NCI-H2171 (cell line): ENCODE results near the gene SLC9C1.

Experiments used
- DNase-seq: peaks from one replicate; lab custom pipeline; 2025; lab: John Stamatoyannopoulos, UW

The SLC9C1 gene

DNA sequence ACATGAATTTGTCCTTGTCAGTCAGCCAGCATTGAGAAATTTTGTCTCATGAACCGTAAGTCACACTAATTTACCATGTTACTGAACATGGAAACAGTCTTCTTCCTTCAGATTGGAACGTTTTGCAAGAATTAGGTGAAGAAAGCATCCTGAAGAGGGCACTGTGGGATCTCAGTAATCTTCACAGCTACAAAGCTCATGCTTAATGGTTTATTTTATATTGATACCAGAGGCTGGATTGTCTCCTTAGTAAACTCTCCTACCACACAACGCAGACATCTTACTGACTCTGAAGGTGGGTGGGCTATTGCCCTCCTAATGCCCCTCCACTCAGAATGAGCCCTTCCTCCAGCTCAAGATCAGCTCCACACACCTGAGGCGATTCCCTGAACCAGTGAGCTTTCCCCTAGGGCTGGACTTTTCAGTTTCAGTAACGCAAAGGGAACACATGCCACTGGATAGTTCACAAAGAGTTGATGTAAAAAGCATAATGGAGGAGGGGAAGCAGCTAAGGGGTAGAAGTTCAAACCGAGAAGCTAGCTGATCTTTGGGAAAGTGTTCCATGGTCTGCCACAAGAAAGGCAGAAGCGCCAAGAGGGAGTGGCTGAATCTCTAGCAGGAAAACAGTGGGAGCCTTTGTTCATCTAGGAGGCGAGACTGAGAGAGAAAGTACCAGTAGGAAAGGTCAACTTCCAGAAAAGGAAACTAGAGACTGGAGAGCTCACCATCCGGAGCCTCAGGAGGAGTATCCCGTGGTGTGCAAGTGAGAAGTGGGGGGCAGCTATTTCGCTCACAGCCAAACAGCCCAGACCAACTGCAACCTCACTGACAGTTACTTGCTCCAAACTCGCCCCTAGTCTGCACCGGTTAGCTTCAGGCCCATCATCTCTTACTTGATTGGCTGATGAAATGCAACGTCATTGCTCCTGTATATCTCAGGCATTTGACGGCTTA is at the start of gene SLC9C1:
SLC9C1 (minus strand) TSS at position 849 of the 954 bp plus-strand sequence. CDS start 7,425 bp downstream, outside the sequence.
- peak; percentile 61 for DNase-seq

DNA sequence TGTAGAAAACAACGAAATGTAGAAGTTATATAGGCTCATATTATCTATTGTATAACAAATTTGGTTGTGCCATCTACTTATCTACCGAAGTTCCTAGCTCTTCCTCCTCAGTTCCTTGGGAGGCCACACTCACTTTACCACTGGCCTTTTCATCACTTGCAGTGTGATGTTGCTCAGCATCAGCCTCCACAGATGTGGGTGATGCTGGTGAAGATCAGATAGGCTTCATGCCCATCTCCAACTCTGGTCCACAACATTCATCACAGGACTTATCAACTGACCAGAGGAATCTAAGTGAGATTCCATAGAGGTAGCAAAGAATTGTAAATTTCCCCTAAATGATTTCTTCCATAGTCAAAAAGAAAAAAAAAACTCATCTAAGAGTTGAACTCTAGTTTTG is 47.4 kb upstream of the SLC9C1 start:
- DNase-seq: no peak

DNA sequence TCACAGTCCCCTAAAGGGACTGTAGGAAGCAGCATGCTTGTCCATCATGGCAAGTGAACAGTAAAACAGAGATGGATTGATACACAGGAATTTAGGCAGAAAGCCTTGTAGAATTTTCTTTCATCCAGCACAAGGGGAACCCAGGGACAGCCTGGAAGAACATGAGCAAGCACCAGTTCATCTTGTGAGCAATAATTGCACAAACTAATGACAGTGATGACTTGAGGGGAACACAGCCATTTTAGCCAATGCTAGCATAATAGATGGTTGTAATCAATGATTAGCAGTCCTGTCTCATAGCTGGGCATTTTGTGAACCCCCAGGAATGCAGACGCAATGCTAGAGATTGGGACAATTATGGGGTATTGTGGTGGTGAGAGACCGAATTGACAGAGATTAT is 45.6 kb upstream of the SLC9C1 start:
- DNase-seq: no peak

DNA sequence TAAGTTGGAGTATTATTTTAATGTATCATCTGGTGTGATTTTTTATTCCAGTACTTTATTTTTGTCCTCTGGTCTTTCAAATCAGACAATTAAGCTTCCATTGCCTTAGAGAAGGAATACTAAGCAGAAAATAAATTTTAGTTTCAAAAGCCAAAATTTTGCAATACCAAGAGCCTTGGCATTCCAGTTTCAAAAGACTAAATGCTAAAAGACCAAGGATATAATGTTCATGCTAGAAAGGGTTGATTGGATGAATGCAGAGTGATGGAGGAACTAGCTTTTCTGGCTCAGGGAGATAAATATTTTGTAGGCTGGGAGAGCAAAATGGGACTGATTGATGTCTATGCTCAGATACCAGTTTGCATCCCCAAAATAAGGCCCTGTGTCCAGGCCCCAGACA is 45.1 kb upstream of the SLC9C1 start:
- DNase-seq: no peak

DNA sequence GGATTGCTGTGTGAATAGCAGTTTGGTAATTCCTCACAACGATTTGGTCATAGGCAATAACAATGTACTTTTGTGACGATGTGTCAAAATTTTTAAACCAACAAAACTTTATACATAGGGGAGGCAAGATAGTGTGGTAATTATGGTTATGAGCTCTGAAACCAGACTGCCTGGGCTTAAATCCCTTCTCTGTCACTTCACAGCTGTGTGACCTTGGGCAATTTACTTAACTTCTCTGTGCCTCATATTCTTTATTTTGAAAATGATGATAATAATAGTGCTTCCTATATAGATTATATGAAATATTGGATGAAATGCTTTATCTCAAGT is 44.7 kb upstream of the SLC9C1 start:
- no peak for DNase-seq

DNA sequence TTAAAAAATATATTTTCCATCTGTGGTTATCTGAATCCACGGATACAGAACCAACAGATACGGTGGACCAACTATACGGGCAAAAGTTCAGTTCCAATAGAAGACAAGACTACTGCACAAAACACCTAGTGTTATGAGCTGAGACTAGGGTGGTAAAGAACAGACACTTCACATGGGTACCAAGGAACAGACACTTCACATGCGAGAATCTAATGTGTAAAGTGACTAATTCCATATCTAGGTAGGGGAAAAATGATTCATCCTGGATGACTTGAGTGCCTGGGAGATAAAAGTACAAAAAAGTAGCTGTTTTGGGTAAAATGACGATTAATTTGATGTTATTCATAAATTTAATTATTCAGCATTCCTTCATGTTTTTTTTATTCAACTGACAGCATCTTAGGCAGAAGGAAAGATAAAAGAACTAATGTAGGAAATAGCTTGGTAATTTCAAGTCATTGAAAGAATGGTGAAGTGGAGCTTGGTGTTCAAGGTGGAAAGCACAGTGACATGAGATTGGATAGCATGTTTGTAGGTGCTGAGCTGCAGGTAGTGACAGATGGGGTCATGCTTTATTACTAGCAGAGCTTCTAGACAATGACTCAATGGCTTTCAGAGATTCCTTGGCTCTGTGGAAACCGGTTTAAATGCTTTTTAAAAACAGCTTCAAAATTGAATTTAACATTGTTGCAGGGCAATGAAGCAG is 44.2 kb upstream of the SLC9C1 start:
- DNase-seq: no peak

DNA sequence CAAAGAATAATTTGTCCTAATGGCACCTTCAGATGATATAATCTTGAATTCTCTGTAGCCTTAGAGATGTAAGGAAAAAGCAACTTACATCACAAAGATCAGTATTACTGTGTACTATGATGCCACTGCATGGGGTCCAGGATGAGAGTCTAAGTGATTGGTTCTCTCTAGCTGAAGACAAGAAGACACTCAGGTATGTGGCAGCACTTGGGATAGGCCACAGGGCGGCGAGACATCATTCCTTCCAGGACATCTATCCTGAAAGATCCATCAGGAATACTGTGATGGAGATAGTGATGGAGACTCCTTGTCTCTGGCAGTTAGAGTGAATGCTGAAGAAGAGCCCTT is 41.4 kb upstream of the SLC9C1 start:
- DNase-seq: no peak

DNA sequence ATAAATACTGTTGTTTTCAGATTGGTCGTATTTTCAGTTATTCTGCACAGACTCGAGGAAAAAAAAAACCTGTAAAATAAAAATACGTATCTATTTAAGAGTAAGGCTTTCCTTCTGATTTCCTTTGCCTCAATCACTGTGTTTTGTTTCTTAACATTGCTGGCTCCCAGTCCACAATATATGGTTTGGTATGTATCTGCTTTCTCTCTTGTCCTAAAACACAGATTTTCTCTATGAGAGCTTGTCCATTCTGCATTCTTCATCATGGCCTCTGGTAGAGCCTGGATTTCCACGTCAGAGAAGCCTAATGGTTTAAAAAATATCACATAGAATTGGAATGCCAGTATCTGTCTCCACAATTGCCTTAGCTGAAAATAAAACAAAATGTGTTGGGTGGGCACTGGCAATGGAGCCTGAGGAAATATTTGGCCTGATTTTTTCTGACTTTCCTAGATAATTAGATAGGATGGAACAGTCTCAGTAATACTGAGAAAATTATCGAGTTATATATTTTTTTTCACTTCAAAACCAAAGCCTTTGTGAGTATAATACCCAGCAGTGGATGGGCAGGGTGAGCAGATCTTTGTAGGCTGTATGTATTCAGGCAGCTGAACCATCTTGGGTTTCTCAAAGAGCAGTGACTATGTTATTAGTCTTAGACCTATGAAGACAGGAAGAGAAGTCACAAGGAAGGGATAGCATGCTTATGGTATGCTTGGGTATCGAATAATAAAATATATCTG is 40.8 kb upstream of the SLC9C1 start:
- DNase-seq: no peak

DNA sequence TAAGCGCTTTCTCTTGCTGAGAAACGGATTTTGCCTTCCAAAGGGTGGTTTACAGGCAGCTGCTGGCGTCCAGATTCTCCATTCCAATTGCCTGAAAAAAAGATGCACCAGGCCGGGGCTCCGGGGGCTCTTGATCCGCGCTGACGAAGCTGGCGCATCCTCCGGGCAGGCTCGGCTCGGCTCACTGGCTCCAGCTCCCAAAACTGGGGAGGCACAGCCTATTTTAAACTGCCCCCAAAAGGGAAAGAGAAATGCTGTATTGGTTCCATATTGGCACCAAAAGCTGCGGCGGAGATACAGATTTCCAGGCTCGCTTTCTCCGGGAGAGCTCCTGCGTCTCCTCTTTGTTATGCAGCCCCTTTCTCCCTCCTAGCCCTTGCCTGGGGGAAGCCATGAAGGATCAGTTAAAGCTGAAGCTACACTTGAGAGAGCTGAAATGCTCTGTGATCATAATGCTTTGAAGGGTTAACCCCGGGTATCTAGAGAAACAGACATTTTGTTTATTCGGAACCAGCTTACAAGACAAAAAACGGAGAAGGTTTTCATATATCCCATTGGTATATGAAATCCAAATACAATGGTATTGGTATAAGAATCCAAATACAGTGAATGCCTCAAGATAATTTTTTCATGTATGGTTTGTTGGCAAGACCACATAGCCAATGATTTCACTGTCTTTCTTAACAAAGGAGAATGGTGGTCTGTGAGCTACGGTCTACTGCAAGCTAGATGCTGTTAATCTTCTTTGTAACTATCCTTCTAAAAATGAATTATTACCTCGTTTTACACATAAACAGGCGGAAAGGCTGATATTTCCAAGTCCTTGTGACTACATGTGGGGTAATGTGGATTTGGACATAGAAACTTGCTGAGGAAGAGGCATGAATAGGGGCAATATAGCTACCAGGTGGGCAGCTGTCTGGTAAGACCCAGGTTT is 39.6 kb upstream of the SLC9C1 start:
- DNase-seq: peak; percentile 52

DNA sequence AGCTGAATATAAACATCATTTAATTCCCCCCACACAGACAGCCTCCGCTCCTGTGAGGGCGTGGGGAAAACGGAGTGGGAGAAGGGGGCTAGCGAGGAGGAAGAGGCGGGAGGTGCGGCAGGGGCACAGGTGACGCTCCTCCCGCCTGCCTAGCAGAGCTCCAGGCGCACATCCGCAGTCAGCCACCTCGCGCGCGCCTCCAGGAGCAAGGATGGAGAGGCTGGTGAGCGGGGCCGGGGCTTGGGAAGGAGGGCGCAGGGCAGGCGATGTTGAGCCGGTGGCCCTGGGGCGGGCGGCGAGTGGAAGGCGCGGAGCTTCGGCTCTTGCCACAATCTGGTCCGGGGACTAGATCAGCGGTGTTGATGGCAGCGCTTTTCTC is 39.0 kb upstream of the SLC9C1 start, which contains the start of gene CD200:
CD200 (plus strand) TSS at position 155 of the 379 bp plus-strand sequence; CDS start at position 212, 57 bp downstream.
- peak; percentile 87 for DNase-seq

DNA sequence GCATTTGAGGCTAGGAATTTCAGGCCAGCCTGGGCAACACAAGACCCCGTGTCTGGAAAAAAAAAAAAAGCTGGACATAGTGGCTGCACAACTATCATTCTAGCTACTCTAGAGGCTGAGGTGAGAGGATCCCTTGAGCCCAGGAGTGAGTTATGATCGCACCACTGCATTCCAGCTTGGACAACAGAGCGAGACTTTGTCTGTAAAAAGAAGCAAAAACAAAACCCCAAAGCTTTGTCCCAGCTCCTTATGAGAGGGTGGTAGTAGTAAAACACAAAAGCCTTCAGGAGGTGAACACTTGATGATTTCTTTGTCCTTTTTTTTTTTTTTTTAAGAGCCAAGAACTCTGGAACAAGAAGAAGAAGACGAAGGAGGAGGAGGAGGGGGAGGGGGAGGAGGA is 37.8 kb upstream of the SLC9C1 start:
- no peak for DNase-seq

DNA sequence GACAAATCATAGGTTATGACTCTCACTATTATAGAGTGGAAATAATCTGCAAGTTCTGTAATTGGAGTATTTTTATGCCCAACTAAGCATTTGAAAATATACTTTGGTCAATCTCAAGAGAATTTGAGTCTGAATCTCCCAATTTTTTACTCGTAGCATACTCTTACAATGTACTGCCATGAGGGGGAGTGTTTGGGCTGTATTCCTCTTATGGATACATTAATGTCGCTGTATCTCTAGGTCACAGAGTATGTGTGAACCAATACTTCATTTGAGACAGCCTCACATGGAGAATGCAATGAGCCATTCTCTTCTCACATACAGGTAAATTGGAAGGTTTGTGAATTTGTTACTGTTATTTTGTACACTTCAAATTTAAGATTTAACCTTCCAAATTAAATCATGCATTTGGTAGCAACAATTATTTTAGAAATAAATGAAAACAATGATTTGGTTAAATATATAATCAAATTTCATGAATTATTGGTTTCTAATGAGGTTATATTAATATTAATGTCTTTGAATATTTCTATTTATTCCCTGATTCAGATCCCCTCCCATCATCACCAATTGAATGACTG is 33.4 kb upstream of the SLC9C1 start:
- peak; percentile 84 for DNase-seq

DNA sequence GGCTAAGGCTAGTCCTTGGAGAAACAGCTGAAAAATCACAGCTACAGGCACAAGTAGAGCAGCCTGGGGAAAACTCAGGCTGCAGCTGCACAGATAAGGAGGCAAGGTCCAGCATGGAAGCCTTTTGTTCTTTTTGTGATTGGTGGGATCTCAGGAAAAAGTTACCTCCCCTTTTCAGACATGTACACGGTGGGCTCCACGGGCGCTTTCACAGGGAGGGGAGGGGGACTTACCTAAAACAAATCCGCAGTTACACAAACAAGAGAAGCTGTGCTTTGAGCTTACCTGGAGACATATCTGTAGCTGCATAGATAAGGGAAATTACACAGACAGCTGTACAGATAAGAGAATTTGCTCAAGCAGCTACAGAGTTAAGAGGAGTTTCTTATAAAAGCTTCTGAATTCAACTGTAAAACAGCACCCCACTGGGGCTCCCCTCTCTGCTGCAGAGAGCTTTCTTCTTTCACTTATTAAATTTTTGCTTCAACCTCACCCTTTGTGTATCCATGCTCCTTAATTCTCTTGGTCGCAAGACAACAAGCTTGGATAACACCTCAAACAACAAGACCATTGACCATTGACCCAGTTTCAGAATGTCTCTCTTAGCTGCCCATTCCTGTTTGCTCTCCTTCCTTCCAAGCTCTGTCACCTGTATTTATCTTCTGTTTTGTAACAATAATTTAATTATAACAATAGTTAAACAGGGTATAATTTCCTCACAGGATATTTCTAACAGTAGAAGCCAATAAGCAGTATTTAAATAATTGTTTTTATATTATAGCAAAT is 28.0 kb upstream of the SLC9C1 start:
- no peak for DNase-seq

DNA sequence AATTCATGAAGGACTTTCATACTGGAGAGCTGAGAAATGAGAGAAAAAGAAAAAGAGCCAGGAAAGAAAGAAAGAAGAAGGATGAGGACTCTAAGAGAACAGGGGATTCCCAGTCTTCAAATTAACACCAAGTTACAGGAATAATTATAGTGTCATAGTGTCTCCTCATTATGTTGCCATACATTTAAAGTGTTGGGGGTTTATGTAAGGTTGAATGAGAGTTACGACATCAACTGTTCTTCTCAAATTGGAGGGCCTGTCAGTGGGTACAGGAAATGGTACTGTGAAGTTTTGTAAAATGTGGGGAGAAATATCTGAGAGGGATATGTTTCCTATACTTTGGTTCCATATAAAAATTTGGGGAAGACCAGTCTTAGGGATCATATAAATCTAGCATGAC is 26.7 kb upstream of the SLC9C1 start:
- DNase-seq: no peak

DNA sequence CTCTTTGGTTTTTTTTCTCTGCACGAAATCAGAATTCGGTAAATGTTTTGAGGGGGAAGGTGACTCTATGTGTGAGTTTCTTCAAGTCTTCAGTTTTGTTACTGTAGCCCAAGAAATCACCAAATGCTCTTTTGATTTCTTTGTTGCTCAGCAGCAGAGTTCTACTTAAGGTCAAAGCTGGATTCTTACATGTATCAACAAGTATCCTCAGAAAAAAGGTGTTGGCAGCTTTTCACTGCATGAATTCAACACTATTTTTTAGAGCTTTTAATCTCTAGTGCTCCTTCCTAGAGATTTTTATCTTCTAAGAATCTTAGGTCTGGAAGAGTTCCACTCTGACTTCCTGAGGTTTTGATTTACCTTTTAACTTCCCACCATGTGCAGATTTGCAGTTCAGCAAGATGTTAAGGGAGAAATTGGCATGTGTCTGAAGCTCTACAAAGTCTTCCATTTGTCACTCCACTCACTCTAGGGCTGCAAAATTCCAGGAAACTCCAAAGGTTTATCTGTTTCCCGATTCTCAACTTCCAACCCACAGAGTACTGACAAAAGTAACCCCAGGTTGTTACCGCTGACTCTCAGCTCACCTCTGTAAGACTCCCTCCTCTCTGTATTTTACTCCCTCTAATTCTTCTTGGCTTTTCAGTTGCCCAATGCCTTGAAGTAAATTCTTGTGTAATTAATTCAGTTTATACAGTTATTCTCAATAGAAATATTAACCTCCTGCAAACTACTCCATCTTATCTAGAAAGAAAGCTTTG is 25.7 kb upstream of the SLC9C1 start:
- DNase-seq: no peak

DNA sequence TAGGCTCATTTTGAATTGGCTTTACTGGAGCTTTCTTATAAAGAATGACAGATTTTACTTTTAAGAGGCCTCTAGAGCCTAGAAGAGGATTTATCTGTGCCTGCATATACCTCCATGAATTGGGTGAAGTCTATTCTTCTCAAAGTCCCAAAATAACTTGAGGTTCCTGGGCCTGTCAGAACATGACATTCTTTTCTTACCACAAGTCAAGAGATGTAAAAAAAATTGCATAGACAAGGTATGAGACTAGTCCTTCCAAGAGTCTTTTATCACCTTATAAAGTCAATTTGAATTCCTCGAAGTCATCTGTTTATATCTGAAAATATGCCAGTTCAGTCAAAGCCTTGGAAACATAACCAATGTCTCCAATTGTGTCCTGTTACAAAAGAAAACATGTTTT is 21.8 kb upstream of the SLC9C1 start:
- no peak for DNase-seq

DNA sequence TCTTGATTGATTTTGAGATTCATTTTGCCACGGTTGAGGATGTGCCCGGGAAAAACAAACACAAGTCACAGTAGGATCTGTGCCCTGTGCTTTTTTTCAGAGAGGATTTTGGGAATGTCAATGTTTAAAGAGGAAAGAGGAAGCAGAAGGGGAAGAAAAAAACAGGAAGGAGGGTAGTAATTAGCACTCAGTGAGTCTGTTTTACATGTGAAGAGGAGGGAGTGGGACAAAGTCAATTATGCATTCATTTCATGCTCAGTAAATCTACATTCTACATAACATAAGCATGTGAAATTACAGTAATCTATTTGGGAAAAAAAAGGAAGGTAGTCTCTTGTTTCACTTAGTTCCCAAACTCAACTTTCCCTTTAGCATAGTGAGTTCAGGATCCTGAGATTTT is 20.6 kb upstream of the SLC9C1 start:
- DNase-seq: no peak

DNA sequence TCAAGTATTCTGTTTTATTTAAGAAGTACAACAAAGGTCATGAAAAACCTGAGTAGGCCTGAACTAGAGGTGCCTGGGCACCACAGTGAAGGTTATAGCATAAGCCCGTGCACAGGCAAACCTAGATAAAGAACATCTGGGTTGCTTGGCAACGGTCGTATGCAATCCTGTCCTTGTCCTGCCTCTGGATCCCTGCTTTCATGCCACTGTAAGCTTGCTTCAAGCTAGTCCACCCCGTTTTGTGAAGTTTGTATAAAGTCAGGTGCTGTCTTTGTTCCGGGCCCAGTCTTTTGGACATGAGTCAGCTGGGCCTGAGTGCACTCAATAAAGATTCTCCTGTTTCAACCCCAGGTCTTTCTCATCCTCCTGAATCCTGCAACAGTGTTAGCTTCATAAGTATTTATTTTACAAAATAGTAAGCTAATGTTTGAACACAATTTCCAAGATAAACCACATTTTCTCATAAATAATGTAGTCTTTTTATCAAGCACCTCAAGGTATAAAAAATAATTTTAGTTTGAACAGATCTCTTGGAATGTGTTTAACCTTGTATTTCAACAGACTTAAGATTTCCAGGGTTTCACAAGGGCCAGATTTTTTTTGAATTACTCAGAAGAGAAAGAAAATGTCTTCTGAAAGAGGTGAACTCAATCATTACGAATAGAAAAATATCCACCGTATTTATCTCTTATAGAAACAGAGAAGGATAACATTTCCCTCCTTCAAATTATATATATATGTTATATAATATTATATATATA is 14.3 kb upstream of the SLC9C1 start:
- peak; percentile 68 for DNase-seq

DNA sequence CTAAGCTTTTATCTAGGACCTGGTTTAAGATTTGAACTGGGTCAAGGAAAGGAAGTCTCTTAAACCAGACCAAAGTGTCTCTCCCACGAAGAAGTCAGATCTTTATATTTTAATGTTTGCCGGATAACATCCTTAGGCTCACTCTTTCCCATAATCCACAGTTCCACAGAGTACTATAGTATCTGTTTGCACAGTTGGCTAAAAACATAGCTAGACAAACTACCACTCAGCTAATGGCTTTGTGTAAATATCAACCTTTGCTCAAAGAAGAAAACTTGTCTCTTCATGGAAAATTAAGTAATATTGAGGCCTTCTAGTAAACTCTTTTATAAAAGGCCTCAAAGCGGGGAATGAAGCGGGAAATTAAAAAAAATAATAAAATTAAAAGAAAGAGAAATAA is 13.5 kb upstream of the SLC9C1 start:
- no peak for DNase-seq
